ENCODE results near the gene ARID5B. TPM values are rescaled to one million over a fixed set of nuclear protein-coding genes. Genes with fewer than 3 reads are reported as not detected.

ARID5B gene
- total and polyA plus RNA-seq, 5 donors: 13.7 to 31.8 (median 19.3) TPM

- Histone ChIP-seq H3K27ac (ENCODE audit: low read length) (no peak overlapping the region), H3K9me3 (ENCODE audit: control insufficient read depth, low read length) (no peaks in the 10 kb centered on the region), H3K27me3 (ENCODE audit: control insufficient read depth, insufficient read depth) (no peaks in the 10 kb centered on the region), H3K4me3 (ENCODE audit: low read length) (no peak overlapping the region), H3K4me1 (ENCODE audit: control insufficient read depth, insufficient read depth, low read length) (no peaks in the 10 kb centered on the region)
- no peak for DNase-seq
- intact Hi-C loops (cut with DNase I): no loop called here
- 97% methylated on average over 3 of the region's 3 CpGs for WGBS
- ATAC-seq: no peak
Measured at GRCh38 chr10:61984803-61985418, 83.4 kb downstream of the ARID5B start.

GRCh38 chr10:61985715-61986114, 84.2 kb downstream of the ARID5B start:
- WGBS: 70% methylated on average over 5 of the region's 5 CpGs
- ATAC-seq (no peak), DNase-seq (no peak)
- Histone ChIP-seq H3K9me3 (ENCODE audit: control insufficient read depth, low read length) (no peaks in the 10 kb centered on the region), H3K4me3 (ENCODE audit: low read length) (no peak overlapping the region), H3K27ac (ENCODE audit: low read length) (no peak overlapping the region), H3K27me3 (ENCODE audit: control insufficient read depth, insufficient read depth) (no peaks in the 10 kb centered on the region), H3K4me1 (ENCODE audit: control insufficient read depth, insufficient read depth, low read length) (no peaks in the 10 kb centered on the region)
- intact Hi-C loops (cut with DNase I): no loop called here

DNA sequence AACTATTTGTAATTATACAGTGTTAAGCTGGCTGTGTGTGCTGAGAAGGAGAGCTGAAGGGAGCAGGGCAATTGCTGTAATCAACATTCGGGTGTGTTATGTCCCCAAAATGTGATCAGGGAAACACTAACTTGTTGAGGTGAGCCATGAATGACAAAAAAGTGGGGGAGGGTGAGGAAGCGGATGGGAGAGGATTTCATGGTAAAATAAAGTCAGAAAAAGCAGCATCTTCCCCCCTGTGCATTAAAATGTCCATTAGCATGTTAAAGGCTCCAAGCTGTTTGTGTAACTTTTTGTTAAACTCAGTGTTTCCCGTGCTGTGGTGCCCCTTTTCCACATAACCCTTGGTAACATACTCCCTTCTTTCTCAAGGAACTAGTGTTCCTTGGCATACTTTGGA, 84.9 kb downstream of the ARID5B start:
- 79% methylated on average over 3 of the region's 3 CpGs for WGBS
- H3K27ac ChIP-seq (ENCODE audit: low read length): no peak overlapping the region
- DNase-seq (no peak), ATAC-seq (no peak)
- H3K27me3 ChIP-seq (ENCODE audit: control insufficient read depth, insufficient read depth): no peaks in the 10 kb centered on the region
- H3K4me3 ChIP-seq (ENCODE audit: low read length): no peak overlapping the region
- H3K9me3 ChIP-seq (ENCODE audit: control insufficient read depth, low read length): no peaks in the 10 kb centered on the region
- intact Hi-C loops (cut with DNase I): no loop called here
- no peaks in the 10 kb centered on the region for H3K4me1 ChIP-seq (ENCODE audit: control insufficient read depth, insufficient read depth, low read length)

DNA sequence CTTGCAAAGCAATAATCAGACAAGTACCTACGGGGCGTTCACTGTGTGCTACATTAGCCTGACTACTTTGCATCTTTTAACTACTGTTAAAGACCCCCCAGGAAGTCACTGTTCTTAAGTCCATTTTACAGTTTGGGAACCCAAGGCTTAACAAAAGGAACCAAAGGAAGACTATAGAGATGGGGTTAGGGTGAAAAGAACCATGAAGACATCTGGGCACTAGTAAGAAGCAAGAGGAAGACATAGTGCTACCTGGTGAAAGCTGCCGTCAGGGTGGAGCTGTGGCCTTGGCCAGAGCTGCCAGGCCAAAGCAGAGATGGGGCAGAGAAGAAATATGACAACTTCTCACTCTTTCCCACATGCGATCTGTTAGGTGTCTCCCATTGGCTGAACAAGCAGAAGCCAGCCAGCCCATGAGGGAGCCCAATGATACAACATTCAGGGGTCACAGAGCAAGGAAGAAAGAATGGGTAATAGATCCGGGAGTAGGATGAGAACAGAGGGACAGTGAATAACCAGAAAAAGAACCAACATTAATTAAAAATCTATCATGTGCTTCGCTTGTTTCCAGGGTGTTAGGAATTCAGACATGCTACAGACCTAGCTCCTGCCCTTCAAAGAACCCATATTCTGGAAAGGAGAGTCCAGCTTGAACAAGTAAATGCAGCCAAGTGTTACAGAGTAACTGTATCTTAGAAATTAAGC, 85.4 kb downstream of the ARID5B start:
- Histone ChIP-seq H3K4me1 (ENCODE audit: control insufficient read depth, insufficient read depth, low read length) (peaks cover under 1% of the 10 kb centered on the region), H3K9me3 (ENCODE audit: control insufficient read depth, low read length) (no peaks in the 10 kb centered on the region), H3K27me3 (ENCODE audit: control insufficient read depth, insufficient read depth) (no peaks in the 10 kb centered on the region), H3K27ac (ENCODE audit: low read length) (no peak overlapping the region), H3K4me3 (ENCODE audit: low read length) (no peak overlapping the region)
- 86% methylated on average over 6 of the region's 6 CpGs for WGBS
- DNase-seq (no peak), ATAC-seq (peak in 1 of 2 donors; percentile 45)
- intact Hi-C loops (cut with DNase I): no loop called here

- Histone ChIP-seq H3K9me3 (ENCODE audit: control insufficient read depth, low read length) (no peaks in the 10 kb centered on the region), H3K4me3 (ENCODE audit: low read length) (no peak overlapping the region), H3K27me3 (ENCODE audit: control insufficient read depth, insufficient read depth) (no peaks in the 10 kb centered on the region), H3K27ac (ENCODE audit: low read length) (no peak overlapping the region), H3K4me1 (ENCODE audit: control insufficient read depth, insufficient read depth, low read length) (peaks cover 4% of the 10 kb centered on the region)
- DNase-seq (no peak), ATAC-seq (no peak)
- intact Hi-C loops (cut with DNase I): no loop called here
- WGBS: 78% methylated on average over 3 of the region's 3 CpGs
Measured at GRCh38 chr10:61987537-61987936, 86.0 kb downstream of the ARID5B start.

GRCh38 chr10:61987951-61988379, 86.5 kb downstream of the ARID5B start:
- DNase-seq (no peak), ATAC-seq (no peak)
- no peaks in the 10 kb centered on the region for H3K9me3 ChIP-seq (ENCODE audit: control insufficient read depth, low read length)
- no peak overlapping the region for H3K4me3 ChIP-seq (ENCODE audit: low read length)
- intact Hi-C loops (cut with DNase I): no loop called here
- H3K27ac ChIP-seq (ENCODE audit: low read length): peak overlapping the region; percentile 53
- no peaks in the 10 kb centered on the region for H3K27me3 ChIP-seq (ENCODE audit: control insufficient read depth, insufficient read depth)
- WGBS: 38% methylated on average over 2 of the region's 2 CpGs
- peaks cover 4% of the 10 kb centered on the region for H3K4me1 ChIP-seq (ENCODE audit: control insufficient read depth, insufficient read depth, low read length)

- 94% methylated on average over 4 of the region's 4 CpGs for WGBS
- no peaks in the 10 kb centered on the region for H3K9me3 ChIP-seq (ENCODE audit: control insufficient read depth, low read length)
- H3K27me3 ChIP-seq (ENCODE audit: control insufficient read depth, insufficient read depth): no peaks in the 10 kb centered on the region
- ATAC-seq (no peak), DNase-seq (no peak)
- peaks cover 5% of the 10 kb centered on the region for H3K4me1 ChIP-seq (ENCODE audit: control insufficient read depth, insufficient read depth, low read length)
- H3K4me3 ChIP-seq (ENCODE audit: low read length): no peak overlapping the region
- intact Hi-C loops (cut with DNase I): loop anchor here in 1 of 4 donors (10.0 kb wide), 1 partner anchor 85 kb away; the partner anchor contains the start of gene ARID5B
- H3K27ac ChIP-seq (ENCODE audit: low read length): no peak overlapping the region
Measured at GRCh38 chr10:61989995-61990760, 88.7 kb downstream of the ARID5B start.

DNA sequence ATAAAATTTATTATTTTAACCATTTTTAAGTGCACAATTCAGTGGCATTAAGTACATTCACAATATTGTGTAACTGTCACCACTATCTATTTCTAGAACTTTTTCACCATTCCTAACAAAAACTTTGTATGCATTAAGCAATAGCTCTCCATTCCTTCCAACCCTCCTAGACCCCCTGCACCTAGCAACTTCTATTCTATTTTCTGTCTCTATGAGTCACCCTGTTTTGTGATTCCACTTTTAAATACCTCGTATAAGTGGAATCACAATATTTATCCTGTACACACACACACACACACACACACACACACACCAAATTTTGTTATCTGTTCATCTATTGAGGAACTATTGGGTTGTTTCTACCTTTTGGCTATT, 89.2 kb downstream of the ARID5B start:
- Histone ChIP-seq H3K9me3 (ENCODE audit: control insufficient read depth, low read length) (no peaks in the 10 kb centered on the region), H3K27ac (ENCODE audit: low read length) (no peak overlapping the region), H3K27me3 (ENCODE audit: control insufficient read depth, insufficient read depth) (no peaks in the 10 kb centered on the region), H3K4me1 (ENCODE audit: control insufficient read depth, insufficient read depth, low read length) (peaks cover 6% of the 10 kb centered on the region), H3K4me3 (ENCODE audit: low read length) (no peak overlapping the region)
- 63% methylated on average over 1 of the region's 1 CpG for WGBS
- no peak for ATAC-seq
- DNase-seq: no peak
- intact Hi-C loops (cut with DNase I): loop anchor here in 1 of 4 donors (10.0 kb wide), 1 partner anchor 86 kb away; the partner anchor contains the start of gene ARID5B

DNA sequence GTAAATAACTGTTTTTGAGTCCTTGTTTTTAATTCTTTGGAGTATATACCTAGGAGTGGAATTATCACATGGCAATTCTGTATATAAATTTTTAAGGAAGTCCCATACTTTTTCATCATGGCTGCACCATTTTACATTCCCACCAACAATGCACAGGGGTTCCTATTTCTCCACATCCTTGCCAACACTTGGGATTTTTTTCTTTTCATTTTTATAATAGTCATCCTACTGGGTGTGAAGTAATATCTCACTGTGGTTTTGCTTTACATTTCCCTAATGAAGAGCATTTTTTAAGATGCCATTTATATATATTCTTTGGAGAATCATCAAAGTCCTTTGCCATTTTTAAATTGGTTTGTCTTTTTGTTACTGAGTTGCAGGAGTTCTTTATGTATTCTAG, 89.7 kb downstream of the ARID5B start:
- intact Hi-C loops (cut with DNase I): loop anchor here in 1 of 4 donors (10.0 kb wide), 1 partner anchor 86 kb away; the partner anchor contains the start of gene ARID5B
- Histone ChIP-seq H3K4me1 (ENCODE audit: control insufficient read depth, insufficient read depth, low read length) (peaks cover 8% of the 10 kb centered on the region), H3K9me3 (ENCODE audit: control insufficient read depth, low read length) (no peaks in the 10 kb centered on the region), H3K4me3 (ENCODE audit: low read length) (no peak overlapping the region), H3K27ac (ENCODE audit: low read length) (no peak overlapping the region), H3K27me3 (ENCODE audit: control insufficient read depth, insufficient read depth) (no peaks in the 10 kb centered on the region)
- no peak for DNase-seq
- no peak for ATAC-seq

GRCh38 chr10:61992059-61992460, 90.6 kb downstream of the ARID5B start:
- WGBS: 41% methylated on average over 4 of the region's 4 CpGs
- Histone ChIP-seq H3K27ac (ENCODE audit: low read length) (peak overlapping the region; percentile 30), H3K4me1 (ENCODE audit: control insufficient read depth, insufficient read depth, low read length) (peaks cover 8% of the 10 kb centered on the region), H3K27me3 (ENCODE audit: control insufficient read depth, insufficient read depth) (no peaks in the 10 kb centered on the region), H3K9me3 (ENCODE audit: control insufficient read depth, low read length) (no peaks in the 10 kb centered on the region), H3K4me3 (ENCODE audit: low read length) (no peak overlapping the region)
- intact Hi-C loops (cut with DNase I): loop anchor here in 1 of 4 donors (10.0 kb wide), 1 partner anchor 87 kb away; the partner anchor contains the start of gene ARID5B
- DNase-seq (peak in 1 of 3 donors; percentile 40), ATAC-seq (peak; percentile 48 to 54)

Measured in right cardiac atrium (tissue), 5 donors.